Cardiac fibroblast (primary cell): ENCODE results near the gene KRTAP10-1.

Experiments used
- DNase-seq, 2 donors: peaks; one replicate each; pipeline versions ENCODE4 v3.0.0 to v3.0.0-alpha.2; 2010; ENCODE audit warnings: low read depth in 2 of 2
- H3K4me3 ChIP-seq, 2 donors: replicated peaks in 1 of 2; 1 replicate in 1 of 2; 2 replicates in 1 of 2; pipeline ENCODE4 v1.5.1; 2011; ENCODE audit warnings: low read depth in 2 of 2, low read length in 2 of 2, mild to moderate bottlenecking in 2 of 2, moderate library complexity in 1 of 2
- TF ChIP-seq, protein P1 (sequence below): IDR thresholded peaks from one replicate; pipeline ENCODE4 v1.5.1; 2011; ENCODE audit warnings: low read depth, mild to moderate bottlenecking, low read length, inconsistent platforms

The KRTAP10-1 gene

DNA sequence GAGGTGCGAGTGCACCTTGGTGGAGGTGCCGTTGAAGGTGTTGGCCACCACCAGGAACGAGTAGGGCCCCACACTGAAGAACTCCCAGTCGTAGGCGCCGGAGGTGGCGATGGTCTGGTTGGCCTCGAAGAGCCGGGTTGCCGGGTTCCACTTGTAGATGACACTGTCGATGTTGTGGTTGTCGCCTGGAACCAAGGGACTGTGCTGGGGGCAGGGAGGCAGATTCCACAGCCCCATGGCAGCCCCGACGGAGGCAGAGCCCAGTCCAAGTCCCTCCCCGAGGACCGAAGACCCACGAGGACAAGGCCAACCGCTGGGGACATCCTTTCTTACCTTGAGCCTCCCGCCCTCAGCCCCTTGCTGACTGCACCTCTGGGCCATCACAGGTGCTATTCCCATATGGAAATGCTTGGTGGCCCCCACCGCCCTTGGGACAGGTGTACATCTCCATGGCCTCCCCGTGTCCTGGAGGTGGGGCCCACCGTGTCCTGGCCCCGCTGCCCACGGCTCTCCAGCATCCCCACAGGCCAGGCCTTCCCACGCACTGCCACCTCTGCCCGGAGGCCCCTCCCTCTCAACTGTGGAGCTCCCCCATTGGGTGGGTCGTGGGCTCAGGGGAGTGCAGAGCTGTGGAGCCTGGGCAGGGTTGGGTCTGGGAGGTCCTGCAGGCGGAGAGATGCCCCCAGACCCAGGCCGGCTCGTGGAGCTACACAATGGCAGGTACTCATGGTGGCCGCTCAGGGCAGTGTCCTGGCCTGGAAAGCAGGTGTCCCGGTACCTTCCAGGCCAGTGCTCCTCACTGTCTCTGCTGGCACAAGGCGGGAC lies 17.9 kb downstream of the KRTAP10-1 start:
- no peak overlapping the region for H3K4me3 ChIP-seq
- DNase-seq = no peak
- TF ChIP-seq, protein P1, sequence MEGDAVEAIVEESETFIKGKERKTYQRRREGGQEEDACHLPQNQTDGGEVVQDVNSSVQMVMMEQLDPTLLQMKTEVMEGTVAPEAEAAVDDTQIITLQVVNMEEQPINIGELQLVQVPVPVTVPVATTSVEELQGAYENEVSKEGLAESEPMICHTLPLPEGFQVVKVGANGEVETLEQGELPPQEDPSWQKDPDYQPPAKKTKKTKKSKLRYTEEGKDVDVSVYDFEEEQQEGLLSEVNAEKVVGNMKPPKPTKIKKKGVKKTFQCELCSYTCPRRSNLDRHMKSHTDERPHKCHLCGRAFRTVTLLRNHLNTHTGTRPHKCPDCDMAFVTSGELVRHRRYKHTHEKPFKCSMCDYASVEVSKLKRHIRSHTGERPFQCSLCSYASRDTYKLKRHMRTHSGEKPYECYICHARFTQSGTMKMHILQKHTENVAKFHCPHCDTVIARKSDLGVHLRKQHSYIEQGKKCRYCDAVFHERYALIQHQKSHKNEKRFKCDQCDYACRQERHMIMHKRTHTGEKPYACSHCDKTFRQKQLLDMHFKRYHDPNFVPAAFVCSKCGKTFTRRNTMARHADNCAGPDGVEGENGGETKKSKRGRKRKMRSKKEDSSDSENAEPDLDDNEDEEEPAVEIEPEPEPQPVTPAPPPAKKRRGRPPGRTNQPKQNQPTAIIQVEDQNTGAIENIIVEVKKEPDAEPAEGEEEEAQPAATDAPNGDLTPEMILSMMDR = no peak

DNA sequence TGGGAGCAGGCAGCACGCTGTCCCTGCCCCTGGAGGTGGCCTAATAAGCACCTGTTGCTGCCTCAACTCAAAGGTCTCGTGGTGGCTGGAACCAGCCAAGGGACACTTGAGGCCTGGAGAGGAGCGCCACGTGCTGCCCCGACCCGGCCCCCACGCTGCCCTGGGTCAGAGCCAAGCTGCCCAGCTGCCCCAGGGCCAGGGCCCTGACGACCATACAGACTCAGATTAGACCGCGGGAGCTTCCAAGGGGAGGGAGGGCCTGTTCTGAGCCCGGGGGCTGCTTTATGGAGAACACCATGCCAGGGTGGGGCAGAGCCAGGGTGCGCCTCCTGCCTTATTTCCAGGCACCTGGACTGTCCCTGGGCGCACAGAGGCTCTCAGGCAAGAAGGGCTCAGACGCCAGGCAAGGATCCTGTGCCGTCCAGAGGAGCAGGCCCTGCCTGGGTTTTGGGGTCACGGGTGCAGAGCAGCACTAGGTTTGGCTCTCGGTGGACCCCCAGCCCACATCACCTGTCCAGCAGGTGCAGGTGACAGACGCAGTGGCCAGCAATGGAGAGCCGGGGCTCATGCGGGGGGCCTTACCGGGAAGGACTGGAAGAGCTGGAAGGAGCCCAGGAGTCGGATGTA lies 18.6 kb downstream of the KRTAP10-1 start:
- DNase-seq = no peak
- TF ChIP-seq, protein P1 = no peak
- H3K4me3 ChIP-seq = no peak overlapping the region

DNA sequence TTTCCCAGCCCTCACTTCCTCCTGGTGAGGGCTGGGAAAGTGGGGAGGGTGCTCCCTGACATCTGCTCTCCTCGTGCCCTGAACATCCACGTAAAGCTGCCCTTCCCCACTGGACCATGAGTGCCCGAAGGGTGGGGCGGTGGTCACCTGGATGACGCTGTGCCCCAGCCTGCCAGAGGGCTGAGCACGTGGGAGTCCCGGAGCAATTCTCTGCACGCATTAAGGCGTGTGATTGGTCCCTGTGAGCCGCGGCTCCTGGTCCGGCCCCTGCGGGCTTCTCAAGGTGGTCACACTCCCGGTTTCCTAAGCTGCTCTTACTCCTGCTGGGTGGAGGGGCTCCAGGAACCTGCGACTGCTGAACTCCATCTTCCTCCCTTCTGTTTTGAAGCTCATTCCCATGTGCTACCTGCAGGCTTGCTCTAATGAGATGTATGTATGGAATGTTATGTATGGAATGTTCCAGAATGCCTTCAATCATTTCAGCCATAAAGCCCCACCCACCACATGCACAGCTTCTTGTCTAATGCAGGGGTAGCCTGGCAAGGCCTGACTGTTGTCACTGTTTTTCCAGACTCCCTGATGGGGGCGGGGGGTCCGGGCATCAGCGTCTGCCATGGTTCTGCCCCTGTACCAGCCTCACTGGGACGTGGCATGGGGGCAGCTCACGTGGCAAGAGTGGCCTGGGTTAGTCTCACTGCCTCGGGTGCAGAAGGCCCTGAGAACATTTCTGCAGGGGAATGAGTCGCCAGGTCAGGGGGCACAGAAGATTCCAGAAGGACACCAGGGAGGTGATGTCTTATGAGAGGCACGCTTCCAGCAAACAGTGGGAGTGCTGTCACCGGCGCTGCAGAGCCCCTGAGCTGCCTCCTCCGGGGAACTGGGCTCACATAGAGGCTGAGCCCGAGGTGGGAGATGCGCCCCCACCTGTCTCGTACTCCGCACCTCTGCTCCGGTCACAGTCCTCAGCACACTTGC lies 19.4 kb downstream of the KRTAP10-1 start:
- no peak for DNase-seq
- TF ChIP-seq, protein P1 = no peak
- H3K4me3 ChIP-seq = no peak overlapping the region

DNA sequence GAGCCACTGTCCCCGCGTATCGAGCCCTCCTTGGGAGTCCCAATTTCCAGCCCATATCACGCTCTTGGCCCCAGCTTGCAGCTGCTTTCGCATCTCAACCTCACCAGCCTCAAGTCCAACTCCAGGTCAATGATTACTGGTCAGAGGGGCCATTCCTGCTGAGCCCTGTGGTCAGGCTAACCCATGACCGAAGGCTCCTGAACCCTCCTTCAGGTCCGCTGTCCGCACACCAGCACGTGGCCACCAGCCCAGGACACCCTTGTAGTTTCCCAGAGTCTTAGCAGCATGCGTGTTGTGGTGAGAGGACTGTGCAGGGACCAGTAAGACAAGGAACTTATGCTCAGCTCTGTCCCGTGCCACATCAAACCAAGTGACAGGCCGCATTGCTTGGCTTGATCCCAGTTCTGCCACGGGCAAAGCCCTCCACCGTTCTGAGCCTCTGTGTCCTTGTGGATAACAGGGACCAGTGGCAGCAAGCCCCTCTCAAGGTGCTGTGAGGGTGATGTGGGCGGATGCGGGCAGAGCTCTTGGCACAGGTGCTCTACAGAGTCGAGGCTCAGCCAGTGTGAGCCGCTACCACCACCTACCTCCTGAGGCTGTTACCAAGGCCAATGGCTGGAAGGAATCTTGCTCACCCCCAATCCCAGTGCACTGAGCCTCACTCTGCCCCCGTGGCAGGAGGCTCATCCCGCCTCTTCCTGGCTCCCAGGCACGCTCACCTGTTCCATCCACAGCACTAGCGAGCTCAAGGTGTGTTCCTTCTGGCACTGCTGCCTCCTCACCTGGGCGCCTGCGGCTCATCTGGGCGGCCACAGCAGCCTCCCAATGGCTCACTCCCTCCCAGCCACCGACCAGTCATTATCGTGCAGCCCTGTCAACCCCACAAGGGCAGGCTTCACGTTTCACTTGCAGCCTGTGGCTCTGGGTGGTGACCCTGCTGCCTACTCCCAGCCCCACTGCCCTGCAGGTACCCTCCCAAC lies 20.4 kb downstream of the KRTAP10-1 start:
- TF ChIP-seq, protein P1 = no peak
- DNase-seq = no peak
- no peak overlapping the region for H3K4me3 ChIP-seq

DNA sequence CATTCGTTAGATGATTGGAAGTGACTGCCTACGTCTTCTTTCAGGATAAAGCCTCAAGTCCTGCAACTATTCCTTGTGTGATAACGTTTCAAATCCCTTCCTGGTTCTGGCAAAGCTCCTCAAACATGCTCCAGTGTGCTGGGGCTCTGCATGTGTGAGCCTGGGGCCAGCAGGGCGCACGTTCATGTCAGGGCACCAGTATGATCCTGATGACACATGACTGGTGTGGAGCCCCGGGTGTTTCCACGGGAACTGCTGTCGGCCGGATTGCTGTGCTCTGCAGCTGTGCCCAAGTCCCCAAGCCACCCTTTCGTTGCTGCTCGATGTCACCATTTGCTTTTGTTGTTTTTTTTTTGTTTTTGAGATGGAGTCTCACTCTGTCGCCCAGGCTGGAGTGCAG lies 21.3 kb downstream of the KRTAP10-1 start:
- H3K4me3 ChIP-seq = no peak overlapping the region
- DNase-seq = no peak
- TF ChIP-seq, protein P1 = no peak
